Astrocyte (in vitro differentiated cells and primary cell): ENCODE measurements around the gene SLC24A4. TPM values are rescaled to one million over a fixed set of nuclear protein-coding genes. Genes with fewer than 3 reads are reported as not detected.

Source experiments
- DNase-seq: peaks from one replicate; pipeline ENCODE4 v3.0.0-alpha.2; 2010; ENCODE audit warnings: low read depth
- FAIRE-seq: peaks from 2 replicates; lab custom pipeline; 2011; peaks lifted over from hg19 to GRCh38; lab: Jason Lieb, UNC
- H2AFZ ChIP-seq: 2 replicates; pipeline ENCODE4 v1.6.0; 2012; ENCODE audit warnings: low read depth, low read length, inconsistent platforms
- H3K27ac ChIP-seq: 2 replicates; pipeline ENCODE4 v1.5.1; 2011; ENCODE audit warnings: low read depth, low read length, inconsistent platforms
- H3K27me3 ChIP-seq: 2 replicates; pipeline ENCODE4 v1.6.0; 2011; ENCODE audit warnings: low read length, inconsistent platforms; ENCODE audit not compliant: insufficient read depth
- H3K36me3 ChIP-seq: 2 replicates; pipeline ENCODE4 v1.5.1; 2011; ENCODE audit warnings: low read length, inconsistent platforms; ENCODE audit not compliant: insufficient read depth
- H3K4me1 ChIP-seq: 2 replicates; pipeline ENCODE4 v1.5.1; 2011; ENCODE audit warnings: low read length, inconsistent platforms; ENCODE audit not compliant: insufficient read depth
- H3K4me2 ChIP-seq: 2 replicates; pipeline ENCODE4 v1.6.0; 2012; ENCODE audit warnings: low read length, inconsistent platforms
- H3K4me3 ChIP-seq: 2 replicates; pipeline ENCODE4 v1.5.1; 2011; ENCODE audit warnings: low read depth, mild to moderate bottlenecking, low read length, inconsistent platforms; ENCODE audit not compliant: insufficient read depth
- H3K79me2 ChIP-seq: 2 replicates; pipeline ENCODE4 v1.6.0; 2012; ENCODE audit warnings: mild to moderate bottlenecking, low read length, inconsistent platforms; ENCODE audit not compliant: insufficient read depth
- H3K9ac ChIP-seq: 2 replicates; pipeline ENCODE4 v1.6.0; 2012; ENCODE audit warnings: mild to moderate bottlenecking, low read length, inconsistent platforms
- H3K9me3 ChIP-seq: 2 replicates; pipeline ENCODE4 v1.5.1; 2012; ENCODE audit warnings: low read depth, mild to moderate bottlenecking, low read length, inconsistent platforms; ENCODE audit not compliant: insufficient read depth
- H4K20me1 ChIP-seq: 2 replicates; pipeline ENCODE4 v1.6.0; 2012; ENCODE audit warnings: low read length, inconsistent platforms; ENCODE audit not compliant: insufficient read depth
- H3K27ac Mint-ChIP-seq: one replicate; pipeline ENCODE4 v1.8.0; 2021; ENCODE audit warnings: mild to moderate bottlenecking, mixed read lengths; ENCODE audit not compliant: unreplicated experiment
- H3K27me3 Mint-ChIP-seq: one replicate; pipeline ENCODE4 v1.8.0; 2021; ENCODE audit warnings: low read depth, mixed read lengths; ENCODE audit not compliant: unreplicated experiment
- H3K36me3 Mint-ChIP-seq: one replicate; pipeline ENCODE4 v1.8.0; 2021; ENCODE audit warnings: low read depth, mixed read lengths; ENCODE audit not compliant: unreplicated experiment
- H3K4me1 Mint-ChIP-seq: one replicate; pipeline ENCODE4 v1.8.0; 2021; ENCODE audit warnings: low read depth, mixed read lengths; ENCODE audit not compliant: unreplicated experiment
- H3K4me3 Mint-ChIP-seq: one replicate; pipeline ENCODE4 v1.8.0; 2021; ENCODE audit warnings: mild to moderate bottlenecking, moderate library complexity, mixed read lengths; ENCODE audit not compliant: unreplicated experiment
- H3K9me3 Mint-ChIP-seq: one replicate; pipeline ENCODE4 v1.8.0; 2021; ENCODE audit warnings: mild to moderate bottlenecking, mixed read lengths; ENCODE audit not compliant: unreplicated experiment
- EZH2 ChIP-seq: IDR thresholded peaks from 2 replicates; pipeline ENCODE4 v1.6.1; 2012; ENCODE audit warnings: mild to moderate bottlenecking, low read length, inconsistent platforms; ENCODE audit not compliant: insufficient read depth
- total RNA-seq: library from RNA; stranded (reverse); gene quantifications from 2 replicates; pipeline ENCODE4 v1.2.1, GENCODE V29; 2021
- TF ChIP-seq, protein P1 (sequence below): IDR thresholded peaks from 2 replicates; pipeline ENCODE4 v1.5.1; 2011; ENCODE audit warnings: low read depth, mild to moderate bottlenecking, inconsistent platforms, low read length, moderate library complexity; ENCODE audit not compliant: insufficient read depth

The SLC24A4 gene
- total RNA-seq, 1 donor from 2014 or later: not detected

DNA sequence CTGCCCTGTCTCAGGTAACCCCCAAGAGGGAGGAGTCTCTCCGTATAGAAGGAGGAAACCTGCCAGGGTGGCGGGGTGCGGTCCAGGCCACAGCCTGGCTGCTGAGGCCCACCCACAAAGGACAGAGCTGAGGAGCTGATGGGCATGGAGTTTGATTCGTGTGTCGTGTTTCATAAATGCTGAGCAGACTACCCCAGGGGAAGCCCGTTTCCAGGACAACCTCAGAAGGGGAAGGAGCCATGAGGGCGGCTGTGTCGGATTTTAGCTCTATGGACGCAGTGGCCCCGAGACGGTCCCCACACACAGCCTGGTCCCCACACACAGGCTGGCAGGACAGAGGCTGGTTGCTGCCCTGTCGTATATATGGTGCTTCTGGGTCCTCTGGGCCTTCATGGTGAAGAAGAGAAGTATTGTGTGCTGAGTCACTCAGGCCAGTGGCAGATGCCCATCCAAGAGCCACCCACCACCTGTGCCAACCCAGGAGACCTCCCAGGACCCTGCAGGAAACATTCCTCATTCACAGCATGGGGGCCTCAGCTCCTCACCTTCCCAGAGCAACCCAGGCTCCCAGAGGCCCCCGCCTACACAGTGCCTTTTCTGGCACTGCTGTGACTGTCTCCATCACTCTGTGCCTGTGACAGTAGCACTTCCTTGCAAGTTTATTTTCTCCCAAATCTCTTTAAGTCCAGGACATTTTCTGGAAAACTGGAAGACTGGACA is 127.5 kb downstream of the SLC24A4 start:
- DNase-seq (no peak), FAIRE-seq (no peak)
- no peaks in the 10 kb centered on the region for H3K79me2 ChIP-seq
- Mint-ChIP-seq H3K4me1 (peaks cover 7% of the 10 kb centered on the region), H3K36me3 (no peaks in the 10 kb centered on the region), H3K4me3 (no peak overlapping the region), H3K27ac (no peak overlapping the region), H3K9me3 (peaks cover 1% of the 10 kb centered on the region), H3K27me3 (peaks cover 19% of the 10 kb centered on the region)
- no peak overlapping the region for H3K4me2 ChIP-seq
- H3K27me3 ChIP-seq: no peaks in the 10 kb centered on the region
- H3K27ac ChIP-seq: no peak overlapping the region
- H3K4me3 ChIP-seq: no peak overlapping the region
- TF ChIP-seq, protein P1, sequence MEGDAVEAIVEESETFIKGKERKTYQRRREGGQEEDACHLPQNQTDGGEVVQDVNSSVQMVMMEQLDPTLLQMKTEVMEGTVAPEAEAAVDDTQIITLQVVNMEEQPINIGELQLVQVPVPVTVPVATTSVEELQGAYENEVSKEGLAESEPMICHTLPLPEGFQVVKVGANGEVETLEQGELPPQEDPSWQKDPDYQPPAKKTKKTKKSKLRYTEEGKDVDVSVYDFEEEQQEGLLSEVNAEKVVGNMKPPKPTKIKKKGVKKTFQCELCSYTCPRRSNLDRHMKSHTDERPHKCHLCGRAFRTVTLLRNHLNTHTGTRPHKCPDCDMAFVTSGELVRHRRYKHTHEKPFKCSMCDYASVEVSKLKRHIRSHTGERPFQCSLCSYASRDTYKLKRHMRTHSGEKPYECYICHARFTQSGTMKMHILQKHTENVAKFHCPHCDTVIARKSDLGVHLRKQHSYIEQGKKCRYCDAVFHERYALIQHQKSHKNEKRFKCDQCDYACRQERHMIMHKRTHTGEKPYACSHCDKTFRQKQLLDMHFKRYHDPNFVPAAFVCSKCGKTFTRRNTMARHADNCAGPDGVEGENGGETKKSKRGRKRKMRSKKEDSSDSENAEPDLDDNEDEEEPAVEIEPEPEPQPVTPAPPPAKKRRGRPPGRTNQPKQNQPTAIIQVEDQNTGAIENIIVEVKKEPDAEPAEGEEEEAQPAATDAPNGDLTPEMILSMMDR: no peak
- TF ChIP-seq EZH2: no peak
- H3K9ac ChIP-seq: no peak overlapping the region
- H2AFZ ChIP-seq: no peak overlapping the region
- H3K4me1 ChIP-seq: peaks cover 6% of the 10 kb centered on the region
- no peaks in the 10 kb centered on the region for H4K20me1 ChIP-seq
- H3K9me3 ChIP-seq: no peaks in the 10 kb centered on the region
- no peaks in the 10 kb centered on the region for H3K36me3 ChIP-seq

DNA sequence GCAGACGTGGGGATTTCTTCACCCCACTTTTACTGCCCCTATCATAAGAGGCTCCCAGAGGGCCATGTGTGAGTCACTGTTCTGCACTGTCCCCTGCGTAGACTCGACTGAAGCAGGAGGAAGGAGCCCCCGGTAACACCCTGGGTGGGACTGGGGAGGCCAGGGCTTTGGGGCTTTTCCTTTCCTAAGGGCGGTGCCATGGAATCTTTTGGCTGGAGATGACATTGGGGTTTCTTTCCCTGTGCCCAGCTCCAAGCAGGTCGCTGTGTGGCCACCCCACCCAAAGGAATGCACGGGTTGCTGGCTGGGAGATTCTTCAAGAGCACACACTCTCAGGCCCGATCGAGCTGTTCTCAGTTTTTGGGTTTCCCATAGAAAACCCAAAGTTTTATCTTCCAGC is 128.3 kb downstream of the SLC24A4 start:
- Histone ChIP-seq H4K20me1 (no peaks in the 10 kb centered on the region), H3K9me3 (no peaks in the 10 kb centered on the region), H3K9ac (no peak overlapping the region), H3K27me3 (no peaks in the 10 kb centered on the region), H3K27ac (no peak overlapping the region), H3K79me2 (no peaks in the 10 kb centered on the region), H3K4me1 (peaks cover 6% of the 10 kb centered on the region), H3K4me3 (no peak overlapping the region), H3K4me2 (no peak overlapping the region), H3K36me3 (no peaks in the 10 kb centered on the region), H2AFZ (no peak overlapping the region)
- no peak overlapping the region for H3K27ac Mint-ChIP-seq
- FAIRE-seq: no peak
- H3K36me3 Mint-ChIP-seq: no peaks in the 10 kb centered on the region
- H3K4me1 Mint-ChIP-seq: peaks cover 7% of the 10 kb centered on the region
- DNase-seq: no peak
- no peak for TF ChIP-seq EZH2
- TF ChIP-seq, protein P1: no peak
- no peak overlapping the region for H3K4me3 Mint-ChIP-seq
- peaks cover 1% of the 10 kb centered on the region for H3K9me3 Mint-ChIP-seq
- H3K27me3 Mint-ChIP-seq: peaks cover 19% of the 10 kb centered on the region

DNA sequence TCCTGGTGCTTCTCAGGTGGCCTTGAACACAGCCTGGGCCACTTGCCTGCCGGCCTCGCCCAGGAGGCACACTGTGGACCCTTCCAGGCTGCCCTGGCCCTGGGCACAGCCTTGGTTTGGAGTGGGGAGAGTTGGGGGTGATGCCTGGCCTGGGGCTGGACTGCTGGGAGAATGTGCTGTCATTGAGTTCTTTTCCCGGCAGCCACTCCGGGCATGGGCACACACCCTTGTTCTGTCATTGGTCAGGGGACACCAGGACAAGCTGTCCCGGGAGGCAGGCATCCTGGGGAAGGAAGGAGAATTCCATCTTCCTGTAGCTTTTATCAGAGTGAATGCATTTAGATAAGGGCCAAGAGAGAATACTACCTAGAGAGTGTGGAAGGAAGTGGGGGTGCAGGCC is 128.8 kb downstream of the SLC24A4 start:
- Histone ChIP-seq H3K79me2 (no peaks in the 10 kb centered on the region), H3K36me3 (no peaks in the 10 kb centered on the region), H3K9me3 (no peaks in the 10 kb centered on the region), H3K9ac (no peak overlapping the region), H4K20me1 (no peaks in the 10 kb centered on the region), H3K4me2 (no peak overlapping the region), H3K4me1 (peaks cover 6% of the 10 kb centered on the region), H2AFZ (no peak overlapping the region), H3K4me3 (no peak overlapping the region), H3K27ac (no peak overlapping the region), H3K27me3 (no peaks in the 10 kb centered on the region)
- Mint-ChIP-seq H3K4me1 (peaks cover 7% of the 10 kb centered on the region), H3K27ac (no peak overlapping the region), H3K27me3 (peaks cover 19% of the 10 kb centered on the region), H3K36me3 (no peaks in the 10 kb centered on the region), H3K9me3 (peaks cover 1% of the 10 kb centered on the region), H3K4me3 (no peak overlapping the region)
- TF ChIP-seq, protein P1: no peak
- no peak for TF ChIP-seq EZH2
- FAIRE-seq (no peak), DNase-seq (no peak)
